Measurements from ENCODE around the gene TCF4.

TCF4 gene

DNA sequence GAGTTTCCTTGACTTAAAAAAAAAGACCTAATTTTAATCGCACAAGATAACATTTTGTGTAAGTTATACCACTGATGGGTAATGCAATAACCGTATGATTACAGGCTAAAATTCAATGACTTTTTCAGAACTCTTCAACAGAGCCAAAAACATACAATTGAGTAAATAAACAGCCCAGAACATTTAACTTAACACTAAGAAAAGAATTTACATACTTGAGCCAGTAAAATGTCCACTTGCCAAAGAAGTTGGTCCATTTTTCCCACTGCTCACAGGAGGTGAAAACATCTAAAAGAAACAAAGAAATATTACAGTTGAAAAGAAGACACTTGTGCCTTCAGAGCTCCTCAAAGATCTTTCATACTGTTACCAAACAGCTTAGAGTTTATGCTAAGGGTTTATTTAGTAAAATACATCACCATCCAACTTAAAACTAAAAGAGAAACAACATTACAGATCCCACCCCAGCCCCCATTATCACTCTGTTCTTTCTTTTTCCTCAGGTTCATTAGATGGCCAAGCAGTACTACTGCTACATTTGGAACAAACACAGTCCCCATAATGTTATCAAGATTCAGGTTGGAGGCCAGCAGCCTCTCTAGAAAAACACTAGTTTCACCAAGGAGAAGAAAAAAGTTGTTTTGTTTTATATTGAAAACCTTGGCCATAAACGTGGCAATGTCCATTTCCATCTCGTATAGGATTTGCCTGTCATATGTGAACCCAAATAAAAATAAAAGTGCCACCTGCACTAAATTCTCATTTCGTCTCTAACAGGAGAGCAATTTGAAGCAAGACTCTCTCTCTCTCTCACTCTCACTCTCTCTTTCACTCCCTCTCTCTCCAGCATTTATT, 2.7 kb downstream of the TCF4 start:
- no peaks in the 10 kb centered on the region for H3K27me3 ChIP-seq (ENCODE audit: control insufficient read depth, insufficient read depth, low read length)
- peak overlapping the region; percentile 89 for H3K4me3 ChIP-seq (ENCODE audit: low read length)
- H3K36me3 ChIP-seq (ENCODE audit: control insufficient read depth, low read depth, low read length): peaks cover 26% of the 10 kb centered on the region
- peak overlapping the region; percentile 1 for H3K9ac ChIP-seq (ENCODE audit: low read length)
- no peaks in the 10 kb centered on the region for H3K9me3 ChIP-seq (ENCODE audit: control insufficient read depth, low read depth, low read length)
- H3K27ac ChIP-seq (ENCODE audit: low read length): no peak overlapping the region
- peaks cover 64% of the 10 kb centered on the region for H3K4me1 ChIP-seq (ENCODE audit: control insufficient read depth, low read depth, low read length)

DNA sequence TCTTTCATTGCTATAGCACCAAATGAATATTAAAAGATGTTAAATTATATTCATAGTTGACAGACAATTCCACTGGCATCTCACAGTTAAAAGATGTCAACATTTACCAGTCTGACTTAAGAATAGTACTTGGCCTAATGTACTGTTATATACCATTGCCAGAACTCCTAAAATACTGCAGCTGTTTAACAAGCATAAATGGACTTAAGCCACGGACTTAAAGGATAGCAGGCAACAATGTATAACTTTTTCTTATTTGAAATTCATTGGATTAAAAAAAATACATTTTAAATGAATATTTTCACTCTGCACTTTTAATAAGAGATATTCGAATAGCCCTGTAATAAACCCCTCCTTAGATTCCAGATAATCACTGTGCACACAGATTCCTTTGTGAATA, 3.8 kb downstream of the TCF4 start:
- Histone ChIP-seq H3K9me3 (ENCODE audit: control insufficient read depth, low read depth, low read length) (no peaks in the 10 kb centered on the region), H3K27ac (ENCODE audit: low read length) (no peak overlapping the region), H3K4me3 (ENCODE audit: low read length) (peak overlapping the region; percentile 89), H3K9ac (ENCODE audit: low read length) (peak overlapping the region; percentile 38), H3K27me3 (ENCODE audit: control insufficient read depth, insufficient read depth, low read length) (no peaks in the 10 kb centered on the region), H3K36me3 (ENCODE audit: control insufficient read depth, low read depth, low read length) (peaks cover 26% of the 10 kb centered on the region), H3K4me1 (ENCODE audit: control insufficient read depth, low read depth, low read length) (peaks cover 71% of the 10 kb centered on the region)

DNA sequence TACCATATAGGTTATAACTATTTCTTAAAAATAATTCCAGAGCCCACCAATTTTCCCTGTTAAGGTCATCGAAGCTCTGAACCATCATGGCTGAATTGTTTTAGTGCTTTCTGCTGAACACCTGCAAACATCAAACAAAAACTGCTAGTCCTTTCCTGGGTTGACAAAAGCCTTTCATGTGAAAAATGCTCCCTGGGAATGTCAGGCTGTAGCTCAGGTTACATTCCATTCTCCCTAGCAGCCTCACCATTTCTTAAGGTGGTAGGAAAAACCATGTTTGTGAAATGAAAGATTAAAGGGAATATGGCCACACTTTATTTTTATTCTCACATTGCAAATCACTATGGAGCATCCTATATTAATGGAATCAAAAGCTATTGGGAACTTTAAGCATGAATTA, 5.7 kb downstream of the TCF4 start:
- H3K36me3 ChIP-seq (ENCODE audit: control insufficient read depth, low read depth, low read length): peaks cover 28% of the 10 kb centered on the region
- no peaks in the 10 kb centered on the region for H3K27me3 ChIP-seq (ENCODE audit: control insufficient read depth, insufficient read depth, low read length)
- H3K4me1 ChIP-seq (ENCODE audit: control insufficient read depth, low read depth, low read length): peaks cover 87% of the 10 kb centered on the region
- H3K4me3 ChIP-seq (ENCODE audit: low read length): peak overlapping the region; percentile 89
- peak overlapping the region; percentile 44 for H3K27ac ChIP-seq (ENCODE audit: low read length)
- no peaks in the 10 kb centered on the region for H3K9me3 ChIP-seq (ENCODE audit: control insufficient read depth, low read depth, low read length)
- peak overlapping the region; percentile 21 for H3K9ac ChIP-seq (ENCODE audit: low read length)

DNA sequence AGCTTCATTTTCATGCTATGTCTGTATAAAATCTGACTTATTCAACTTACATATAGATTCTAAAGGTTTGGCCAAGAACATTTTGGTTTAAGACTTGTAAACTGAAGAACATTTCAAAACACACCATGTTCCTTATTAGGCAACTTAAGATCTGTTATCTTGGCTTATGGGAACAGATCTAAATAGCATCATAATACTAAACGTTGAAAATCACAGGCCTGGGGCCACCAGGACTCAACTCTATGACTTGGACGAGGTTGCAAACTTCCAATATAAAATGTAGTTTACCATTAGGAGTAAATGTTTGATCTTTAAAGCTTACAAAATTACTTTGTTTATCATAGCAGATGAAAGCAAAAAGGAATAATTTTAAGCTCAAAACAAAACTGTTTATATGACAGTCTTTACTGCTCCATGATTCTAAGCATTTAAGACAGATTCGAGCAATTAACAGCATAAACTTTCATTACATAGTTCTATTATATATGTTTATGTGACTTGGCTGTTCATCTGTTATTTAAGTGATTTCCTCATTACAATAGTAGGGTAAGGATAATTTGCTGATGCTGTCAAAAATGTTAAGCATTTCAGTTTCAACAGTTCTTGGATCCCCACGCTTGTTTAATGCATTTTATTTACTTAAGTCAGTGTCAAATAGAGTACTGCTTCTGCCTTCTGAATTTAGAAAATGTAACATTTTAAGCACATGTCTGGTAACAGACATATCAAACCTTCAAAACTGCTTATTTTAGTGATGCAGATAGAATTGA, 8.3 kb downstream of the TCF4 start:
- Histone ChIP-seq H3K4me3 (ENCODE audit: low read length) (no peak overlapping the region), H3K9ac (ENCODE audit: low read length) (no peak overlapping the region), H3K27me3 (ENCODE audit: control insufficient read depth, insufficient read depth, low read length) (no peaks in the 10 kb centered on the region), H3K9me3 (ENCODE audit: control insufficient read depth, low read depth, low read length) (no peaks in the 10 kb centered on the region), H3K4me1 (ENCODE audit: control insufficient read depth, low read depth, low read length) (peaks cover 71% of the 10 kb centered on the region), H3K27ac (ENCODE audit: low read length) (no peak overlapping the region), H3K36me3 (ENCODE audit: control insufficient read depth, low read depth, low read length) (peaks cover 40% of the 10 kb centered on the region)

GRCh38 chr18:55577812-55578539, 10.0 kb downstream of the TCF4 start:
- H3K27me3 ChIP-seq (ENCODE audit: control insufficient read depth, insufficient read depth, low read length): no peaks in the 10 kb centered on the region
- H3K4me3 ChIP-seq (ENCODE audit: low read length): no peak overlapping the region
- no peaks in the 10 kb centered on the region for H3K9me3 ChIP-seq (ENCODE audit: control insufficient read depth, low read depth, low read length)
- H3K4me1 ChIP-seq (ENCODE audit: control insufficient read depth, low read depth, low read length): peaks cover 65% of the 10 kb centered on the region
- peaks cover 30% of the 10 kb centered on the region for H3K36me3 ChIP-seq (ENCODE audit: control insufficient read depth, low read depth, low read length)
- no peak overlapping the region for H3K9ac ChIP-seq (ENCODE audit: low read length)
- H3K27ac ChIP-seq (ENCODE audit: low read length): no peak overlapping the region

DNA sequence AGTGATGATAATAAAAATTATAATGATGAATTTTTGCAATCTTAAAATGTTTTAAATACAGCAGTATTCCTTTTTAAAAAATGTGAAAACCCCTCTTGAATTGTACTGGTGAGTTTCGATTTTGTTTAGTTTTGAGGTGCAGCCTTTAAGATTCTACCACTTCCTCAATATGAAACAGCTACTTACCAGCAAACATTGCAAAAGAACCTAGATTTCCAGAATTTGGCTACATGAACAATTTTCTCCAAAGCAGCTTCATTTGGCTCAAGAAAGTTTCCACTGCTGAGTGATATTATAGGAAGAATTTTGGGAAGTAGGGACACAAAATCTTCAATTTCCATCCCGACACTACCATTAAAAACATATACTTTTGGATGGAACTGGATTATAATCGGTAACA, 12.0 kb downstream of the TCF4 start:
- Histone ChIP-seq H3K27ac (ENCODE audit: low read length) (no peak overlapping the region), H3K27me3 (ENCODE audit: control insufficient read depth, insufficient read depth, low read length) (no peaks in the 10 kb centered on the region), H3K4me1 (ENCODE audit: control insufficient read depth, low read depth, low read length) (peaks cover 52% of the 10 kb centered on the region), H3K4me3 (ENCODE audit: low read length) (no peak overlapping the region), H3K9ac (ENCODE audit: low read length) (no peak overlapping the region), H3K36me3 (ENCODE audit: control insufficient read depth, low read depth, low read length) (peaks cover 30% of the 10 kb centered on the region), H3K9me3 (ENCODE audit: control insufficient read depth, low read depth, low read length) (no peaks in the 10 kb centered on the region)

DNA sequence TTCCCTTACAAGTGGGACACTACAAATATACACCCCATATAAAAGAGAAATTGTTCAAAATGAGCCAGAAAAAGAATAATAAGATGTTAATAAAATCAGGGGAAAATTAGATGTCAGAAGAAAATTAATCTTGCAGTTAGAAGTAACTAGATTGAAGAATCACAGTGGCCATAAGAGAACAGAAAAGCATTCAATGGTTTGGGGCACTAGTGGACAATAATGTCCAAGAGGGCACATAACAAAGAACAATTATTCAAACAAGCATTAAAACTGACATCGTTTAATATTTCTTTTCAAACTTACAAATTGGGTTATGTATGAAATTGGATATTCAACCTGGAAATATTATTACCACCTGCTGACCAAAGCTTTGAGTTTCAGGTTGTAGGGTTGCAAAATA, 12.9 kb downstream of the TCF4 start:
- peaks cover 27% of the 10 kb centered on the region for H3K36me3 ChIP-seq (ENCODE audit: control insufficient read depth, low read depth, low read length)
- H3K4me3 ChIP-seq (ENCODE audit: low read length): no peak overlapping the region
- no peak overlapping the region for H3K9ac ChIP-seq (ENCODE audit: low read length)
- peaks cover 43% of the 10 kb centered on the region for H3K4me1 ChIP-seq (ENCODE audit: control insufficient read depth, low read depth, low read length)
- no peaks in the 10 kb centered on the region for H3K27me3 ChIP-seq (ENCODE audit: control insufficient read depth, insufficient read depth, low read length)
- H3K27ac ChIP-seq (ENCODE audit: low read length): no peak overlapping the region
- no peaks in the 10 kb centered on the region for H3K9me3 ChIP-seq (ENCODE audit: control insufficient read depth, low read depth, low read length)

DNA sequence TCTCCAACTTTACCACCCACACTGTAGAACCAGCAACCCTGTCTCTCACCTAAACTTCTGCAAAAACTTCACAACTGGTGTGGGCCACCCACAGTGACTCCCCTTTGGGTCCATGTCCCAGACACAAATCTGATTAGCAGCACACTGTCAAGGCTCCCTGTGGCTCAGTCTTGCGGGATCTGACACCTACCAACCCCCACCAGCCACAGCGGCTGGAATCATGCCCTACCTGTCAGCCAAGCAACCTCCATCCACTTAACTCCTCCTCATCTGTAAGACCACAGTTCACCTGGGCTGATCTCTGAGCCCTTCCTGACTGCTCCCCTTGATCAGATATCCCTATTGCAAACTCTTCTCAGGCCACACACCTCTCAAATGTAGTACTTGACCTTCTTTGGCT, 14.6 kb downstream of the TCF4 start:
- Histone ChIP-seq H3K4me1 (ENCODE audit: control insufficient read depth, low read depth, low read length) (peaks cover 29% of the 10 kb centered on the region), H3K4me3 (ENCODE audit: low read length) (no peak overlapping the region), H3K9me3 (ENCODE audit: control insufficient read depth, low read depth, low read length) (no peaks in the 10 kb centered on the region), H3K27ac (ENCODE audit: low read length) (no peak overlapping the region), H3K27me3 (ENCODE audit: control insufficient read depth, insufficient read depth, low read length) (no peaks in the 10 kb centered on the region), H3K36me3 (ENCODE audit: control insufficient read depth, low read depth, low read length) (peaks cover 31% of the 10 kb centered on the region), H3K9ac (ENCODE audit: low read length) (no peak overlapping the region)

DNA sequence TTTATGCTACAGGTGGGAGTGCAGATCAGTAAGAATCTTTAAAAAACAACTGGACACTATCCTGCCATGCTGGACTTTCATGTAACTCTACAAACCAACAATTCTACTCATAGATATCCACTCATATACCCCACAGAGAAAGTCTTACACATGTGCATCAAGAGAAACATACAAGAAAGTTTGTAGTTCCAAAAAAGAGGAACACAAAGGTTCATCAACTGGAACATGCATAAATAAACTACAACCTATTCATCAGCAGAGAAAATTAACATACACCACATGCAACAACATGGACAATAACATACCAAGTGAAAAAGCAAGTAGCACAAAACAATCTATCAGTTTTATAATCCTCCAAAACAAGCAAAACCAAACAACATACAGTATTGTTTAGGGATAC, 17.0 kb downstream of the TCF4 start:
- no peaks in the 10 kb centered on the region for H3K9me3 ChIP-seq (ENCODE audit: control insufficient read depth, low read depth, low read length)
- peaks cover 18% of the 10 kb centered on the region for H3K4me1 ChIP-seq (ENCODE audit: control insufficient read depth, low read depth, low read length)
- no peak overlapping the region for H3K4me3 ChIP-seq (ENCODE audit: low read length)
- H3K27ac ChIP-seq (ENCODE audit: low read length): no peak overlapping the region
- H3K36me3 ChIP-seq (ENCODE audit: control insufficient read depth, low read depth, low read length): peaks cover 23% of the 10 kb centered on the region
- H3K27me3 ChIP-seq (ENCODE audit: control insufficient read depth, insufficient read depth, low read length): no peaks in the 10 kb centered on the region
- H3K9ac ChIP-seq (ENCODE audit: low read length): no peak overlapping the region

- no peak overlapping the region for H3K27ac ChIP-seq (ENCODE audit: low read length)
- no peaks in the 10 kb centered on the region for H3K27me3 ChIP-seq (ENCODE audit: control insufficient read depth, insufficient read depth, low read length)
- H3K9me3 ChIP-seq (ENCODE audit: control insufficient read depth, low read depth, low read length): no peaks in the 10 kb centered on the region
- peaks cover 15% of the 10 kb centered on the region for H3K36me3 ChIP-seq (ENCODE audit: control insufficient read depth, low read depth, low read length)
- no peak overlapping the region for H3K9ac ChIP-seq (ENCODE audit: low read length)
- no peak overlapping the region for H3K4me3 ChIP-seq (ENCODE audit: low read length)
- no peaks in the 10 kb centered on the region for H3K4me1 ChIP-seq (ENCODE audit: control insufficient read depth, low read depth, low read length)
Observed at GRCh38 chr18:55566456-55566935, 21.5 kb downstream of the TCF4 start.

DNA sequence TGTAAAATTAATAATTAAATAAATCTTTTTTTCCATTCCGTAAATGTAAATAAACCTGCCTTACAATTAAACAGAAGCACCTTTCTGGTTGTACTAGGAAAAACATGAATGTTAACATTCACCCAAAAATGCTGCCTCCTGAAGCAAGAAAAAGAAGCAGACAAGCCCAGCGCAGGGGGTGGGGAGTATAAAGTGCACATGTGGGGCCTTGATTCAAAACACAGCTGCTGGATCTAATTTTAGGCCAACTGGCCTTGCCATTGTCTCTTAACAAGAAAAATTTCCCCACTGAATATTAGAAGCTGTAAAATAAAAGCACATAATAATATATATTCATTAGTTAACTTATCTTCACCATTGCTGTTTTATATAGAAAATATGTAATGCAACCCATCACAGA, 28.3 kb downstream of the TCF4 start:
- Histone ChIP-seq H3K4me3 (ENCODE audit: low read length) (no peak overlapping the region), H3K27me3 (ENCODE audit: control insufficient read depth, insufficient read depth, low read length) (no peaks in the 10 kb centered on the region)

More for the DNA sequence above, 28.3 kb downstream of the TCF4 start:
- H3K36me3 ChIP-seq (ENCODE audit: control insufficient read depth, low read depth, low read length): peaks cover 11% of the 10 kb centered on the region
- H3K4me1 ChIP-seq (ENCODE audit: control insufficient read depth, low read depth, low read length): peaks cover 4% of the 10 kb centered on the region
- H3K9ac ChIP-seq (ENCODE audit: low read length): no peak overlapping the region
- H3K9me3 ChIP-seq (ENCODE audit: control insufficient read depth, low read depth, low read length): no peaks in the 10 kb centered on the region
- no peak overlapping the region for H3K27ac ChIP-seq (ENCODE audit: low read length)

All from iPS-18a (cell line).